GM18526 (cell line): Measurements from ENCODE around the gene NME8.

Experiments
- POLR2A ChIP-seq: IDR thresholded peaks from 3 replicates; pipeline ENCODE4 v1.6.1; 2011; ENCODE audit not compliant: insufficient read length; ENCODE audit errors: extremely low read depth

Gene NME8

DNA sequence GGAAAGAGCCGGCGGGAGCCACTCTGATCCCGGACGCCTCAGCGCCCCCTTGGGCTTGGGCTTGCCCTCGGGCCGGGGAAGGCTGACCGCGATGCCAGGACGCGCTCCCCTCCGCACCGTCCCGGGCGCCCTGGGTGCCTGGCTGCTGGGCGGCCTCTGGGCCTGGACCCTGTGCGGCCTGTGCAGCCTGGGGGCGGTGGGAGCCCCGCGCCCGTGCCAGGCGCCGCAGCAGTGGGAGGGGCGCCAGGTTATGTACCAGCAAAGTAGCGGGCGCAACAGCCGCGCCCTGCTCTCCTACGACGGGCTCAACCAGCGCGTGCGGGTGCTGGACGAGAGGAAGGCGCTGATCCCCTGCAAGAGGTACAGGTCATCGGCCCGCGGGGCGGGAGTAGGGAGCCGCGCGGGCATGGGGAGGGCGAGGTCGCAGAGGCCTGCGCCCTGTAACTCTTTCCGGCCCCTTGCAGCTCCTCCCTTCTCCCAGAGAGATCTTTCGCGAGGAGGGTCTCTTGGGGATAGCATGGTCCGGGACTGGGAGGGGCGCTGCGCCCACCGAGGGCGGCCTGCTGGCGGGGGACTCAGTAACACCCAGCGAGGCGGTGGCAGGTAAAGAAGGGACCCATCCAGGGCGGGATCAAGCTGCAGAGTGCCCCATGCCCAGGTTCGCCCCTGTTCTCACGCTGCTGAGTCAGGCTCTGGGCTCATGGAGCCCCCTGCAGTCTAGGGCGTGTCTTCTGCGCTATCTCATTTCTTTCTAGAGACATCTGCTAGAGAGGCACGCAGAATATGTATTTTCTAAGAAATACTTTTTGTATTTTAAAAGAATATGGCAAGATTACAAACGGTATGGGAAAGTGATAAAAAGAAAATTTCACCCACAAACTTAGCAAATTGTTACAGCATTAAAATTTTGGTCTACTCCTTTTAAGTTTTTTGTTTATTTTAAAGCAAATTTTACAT lies 72.7 kb downstream of the NME8 start:
- TF ChIP-seq POLR2A = peak; percentile 9

- no peak for TF ChIP-seq POLR2A
Measured at GRCh38 chr7:37921876-37922275, 73.5 kb downstream of the NME8 start.

GRCh38 chr7:37923996-37924395 lies 75.6 kb downstream of the NME8 start:
- TF ChIP-seq POLR2A = no peak

GRCh38 chr7:37924491-37925041 lies 76.2 kb downstream of the NME8 start:
- no peak for TF ChIP-seq POLR2A

DNA sequence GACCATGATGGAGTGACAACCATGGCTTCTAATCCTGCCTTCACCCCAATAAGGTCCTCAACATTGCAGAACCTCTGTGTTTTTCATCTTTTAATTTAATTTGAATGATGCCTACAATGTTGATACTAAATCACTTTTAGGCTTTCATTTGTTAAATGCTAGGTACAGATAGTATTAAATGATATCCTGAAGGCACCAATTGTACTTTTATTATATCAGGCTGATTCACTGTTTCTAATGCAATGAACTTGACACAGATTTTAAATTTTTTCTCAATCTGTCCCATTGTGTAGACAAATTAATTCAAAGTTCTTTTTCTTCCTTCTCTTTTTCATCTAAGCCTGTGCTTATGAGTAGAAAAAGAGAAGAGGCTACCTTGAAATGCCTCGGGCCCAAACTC lies 77.2 kb downstream of the NME8 start:
- no peak for TF ChIP-seq POLR2A

DNA sequence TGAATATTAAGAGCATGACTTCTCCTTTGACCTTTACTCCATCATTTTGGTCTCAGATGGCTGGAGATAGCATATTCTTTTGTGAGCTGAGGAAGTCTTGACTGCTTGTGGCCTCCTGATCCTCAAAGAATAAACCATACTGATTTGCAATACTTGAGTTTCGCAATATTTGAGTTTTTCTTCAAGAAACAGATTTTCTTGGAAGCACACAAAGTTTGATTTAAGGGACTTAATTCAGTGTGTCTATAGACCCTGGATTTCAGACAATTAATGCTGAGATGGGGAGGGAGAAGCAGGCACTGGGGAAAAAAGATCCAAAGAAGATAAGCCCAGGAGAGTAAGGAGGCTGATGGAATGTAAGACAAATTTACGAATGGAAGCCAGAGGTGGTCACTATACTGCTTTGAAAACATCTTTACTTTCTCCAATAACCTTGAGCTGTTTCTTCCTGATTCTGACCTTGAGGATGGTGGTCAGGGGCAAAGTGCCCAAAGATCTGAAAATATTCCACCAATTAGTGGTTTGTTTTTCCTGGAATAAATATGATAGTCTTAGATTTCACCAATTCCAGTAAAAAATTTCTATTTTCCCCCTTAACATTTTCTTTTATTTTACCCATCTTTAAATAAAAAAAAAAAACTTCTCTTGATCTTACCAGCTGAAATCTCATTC lies 79.5 kb downstream of the NME8 start:
- TF ChIP-seq POLR2A = no peak

GRCh38 chr7:37928878-37929277 lies 80.5 kb downstream of the NME8 start:
- TF ChIP-seq POLR2A = no peak

DNA sequence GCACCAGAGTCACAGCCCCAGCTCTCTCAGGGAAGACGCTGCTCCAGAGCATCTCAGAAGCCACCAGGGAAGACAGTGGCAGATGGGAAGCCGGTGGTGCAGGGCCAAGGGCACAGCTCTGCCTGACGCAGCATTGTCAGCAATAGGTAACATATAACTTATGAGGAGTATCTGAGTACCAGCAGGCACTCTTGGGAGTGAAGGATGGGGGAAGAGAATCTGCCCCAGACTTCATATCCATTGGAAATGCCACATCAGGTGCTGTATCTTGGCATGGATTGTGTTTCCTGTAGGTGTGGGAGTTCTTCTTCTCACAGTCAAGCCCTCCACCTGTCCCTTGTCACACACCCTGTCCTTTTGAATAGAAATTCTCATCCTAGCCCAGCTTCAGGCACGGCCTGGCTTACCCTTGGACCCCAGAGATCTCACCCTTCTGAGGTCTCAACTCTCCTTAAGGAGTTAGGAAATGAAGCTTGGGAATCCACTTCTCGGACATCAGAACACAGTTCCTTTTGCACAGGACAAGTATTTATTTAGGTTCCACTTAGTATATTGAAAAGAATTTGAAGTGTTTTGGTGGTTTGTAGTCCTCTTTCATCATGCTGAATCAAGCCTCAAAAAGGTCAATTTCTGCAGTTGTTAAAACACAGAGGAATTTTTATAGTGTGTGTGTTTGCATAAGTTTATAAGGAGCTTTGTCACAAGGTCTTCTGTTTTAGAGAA lies 82.0 kb downstream of the NME8 start:
- no peak for TF ChIP-seq POLR2A

GRCh38 chr7:37932543-37932942 lies 84.1 kb downstream of the NME8 start:
- no peak for TF ChIP-seq POLR2A

GRCh38 chr7:37933018-37933566 lies 84.7 kb downstream of the NME8 start:
- TF ChIP-seq POLR2A = no peak

- TF ChIP-seq POLR2A = no peak
Measured at GRCh38 chr7:37942934-37943610, 94.7 kb downstream of the NME8 start.

- no peak for TF ChIP-seq POLR2A
Measured at GRCh38 chr7:37943905-37944736, 95.7 kb downstream of the NME8 start.

GRCh38 chr7:37944737-37945054 lies 96.3 kb downstream of the NME8 start:
- no peak for TF ChIP-seq POLR2A

GRCh38 chr7:37945336-37945735 lies 96.9 kb downstream of the NME8 start:
- TF ChIP-seq POLR2A = no peak
